ENCODE results near the gene ARNT2.
A peak's percentile ranks its signal among the peaks of the same experiment; 100 is the strongest.

ARNT2 gene

GRCh38 chr15:80444680-80445251 is 40.6 kb downstream of the ARNT2 start:
- DNase-seq = no peak

GRCh38 chr15:80445300-80446041 is 41.3 kb downstream of the ARNT2 start:
- no peak for DNase-seq

DNA sequence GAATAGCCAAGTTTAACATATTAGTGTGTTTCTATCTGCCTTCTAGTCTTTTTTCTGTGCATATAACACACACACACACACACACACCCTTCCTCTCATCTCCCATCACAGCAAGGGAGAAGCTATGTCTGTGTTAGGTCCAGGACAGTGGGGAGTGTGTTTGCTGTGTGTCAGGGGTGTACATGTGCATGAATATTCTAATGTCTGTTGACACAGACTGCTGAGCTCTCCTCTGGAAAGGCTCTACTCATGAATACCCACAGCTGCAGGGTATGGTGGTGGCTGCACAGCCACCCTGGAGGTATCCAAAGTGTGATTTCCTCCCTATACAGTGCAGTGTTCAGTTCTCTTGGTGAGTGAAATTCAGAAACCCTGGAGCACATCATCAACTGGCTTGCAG is 42.9 kb downstream of the ARNT2 start:
- no peak for DNase-seq

DNA sequence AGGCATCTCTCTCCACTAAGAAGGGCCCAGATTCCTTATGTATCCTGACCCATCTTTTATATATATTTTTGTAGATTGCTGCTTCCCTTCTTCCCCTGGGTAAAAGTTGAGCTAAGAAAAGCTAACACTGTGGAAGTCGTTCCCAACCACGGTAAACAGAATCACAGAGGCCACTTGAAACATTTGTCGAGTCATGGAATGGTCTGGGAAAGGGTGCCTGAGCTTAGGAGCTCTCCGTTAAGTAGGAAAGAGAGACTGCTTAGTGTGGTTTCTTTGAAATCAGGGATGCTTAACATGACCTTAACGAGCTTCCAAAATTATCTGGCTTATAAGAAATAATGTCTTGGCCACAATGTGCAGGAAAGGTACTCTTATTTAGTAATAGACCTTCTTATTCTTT is 45.6 kb downstream of the ARNT2 start:
- no peak for DNase-seq

- DNase-seq = no peak
These were observed 46.7 kb downstream of the ARNT2 start for GRCh38 chr15:80450811-80451321.

- no peak for DNase-seq
These were observed 48.0 kb downstream of the ARNT2 start for GRCh38 chr15:80452166-80452565.

- no peak for DNase-seq
These were observed 51.0 kb downstream of the ARNT2 start for GRCh38 chr15:80455051-80455648.

DNA sequence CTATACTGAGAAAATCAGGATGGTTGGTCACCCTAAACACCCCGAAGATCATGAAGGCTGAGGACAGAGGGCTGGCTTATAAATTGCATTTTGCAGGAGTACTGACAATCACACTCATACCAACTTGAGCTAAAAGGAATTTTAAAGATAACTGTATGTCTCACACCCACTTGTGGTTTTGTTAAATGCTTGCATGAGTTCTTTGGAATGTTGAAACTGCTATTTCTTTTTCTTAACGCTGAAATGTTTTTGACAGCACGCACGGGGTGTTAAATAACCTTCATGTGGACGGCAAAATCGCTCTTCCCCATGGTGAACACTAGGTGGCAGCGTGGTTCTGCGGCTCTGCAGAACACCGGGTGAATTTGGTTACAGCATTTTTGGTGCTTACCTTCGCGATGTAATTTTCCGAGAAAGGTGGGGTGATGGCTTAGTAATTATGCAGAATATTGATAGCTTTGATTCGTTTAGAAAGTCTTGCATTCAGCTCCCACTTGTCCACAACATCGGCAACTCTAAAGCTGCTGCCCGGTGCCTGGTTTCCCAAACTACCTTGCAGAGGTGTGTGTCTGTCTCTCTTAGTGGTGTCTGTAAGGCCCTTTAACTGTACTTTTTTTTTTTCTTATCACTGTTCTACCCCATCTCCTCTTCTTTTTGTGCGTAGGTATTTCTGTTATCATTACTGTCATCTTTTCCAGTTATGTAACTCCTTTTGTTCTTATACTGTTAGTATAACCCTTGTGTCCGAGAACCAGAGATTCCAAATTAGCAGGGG is 51.7 kb downstream of the ARNT2 start:
- peak; percentile 47 to 62 for DNase-seq

DNA sequence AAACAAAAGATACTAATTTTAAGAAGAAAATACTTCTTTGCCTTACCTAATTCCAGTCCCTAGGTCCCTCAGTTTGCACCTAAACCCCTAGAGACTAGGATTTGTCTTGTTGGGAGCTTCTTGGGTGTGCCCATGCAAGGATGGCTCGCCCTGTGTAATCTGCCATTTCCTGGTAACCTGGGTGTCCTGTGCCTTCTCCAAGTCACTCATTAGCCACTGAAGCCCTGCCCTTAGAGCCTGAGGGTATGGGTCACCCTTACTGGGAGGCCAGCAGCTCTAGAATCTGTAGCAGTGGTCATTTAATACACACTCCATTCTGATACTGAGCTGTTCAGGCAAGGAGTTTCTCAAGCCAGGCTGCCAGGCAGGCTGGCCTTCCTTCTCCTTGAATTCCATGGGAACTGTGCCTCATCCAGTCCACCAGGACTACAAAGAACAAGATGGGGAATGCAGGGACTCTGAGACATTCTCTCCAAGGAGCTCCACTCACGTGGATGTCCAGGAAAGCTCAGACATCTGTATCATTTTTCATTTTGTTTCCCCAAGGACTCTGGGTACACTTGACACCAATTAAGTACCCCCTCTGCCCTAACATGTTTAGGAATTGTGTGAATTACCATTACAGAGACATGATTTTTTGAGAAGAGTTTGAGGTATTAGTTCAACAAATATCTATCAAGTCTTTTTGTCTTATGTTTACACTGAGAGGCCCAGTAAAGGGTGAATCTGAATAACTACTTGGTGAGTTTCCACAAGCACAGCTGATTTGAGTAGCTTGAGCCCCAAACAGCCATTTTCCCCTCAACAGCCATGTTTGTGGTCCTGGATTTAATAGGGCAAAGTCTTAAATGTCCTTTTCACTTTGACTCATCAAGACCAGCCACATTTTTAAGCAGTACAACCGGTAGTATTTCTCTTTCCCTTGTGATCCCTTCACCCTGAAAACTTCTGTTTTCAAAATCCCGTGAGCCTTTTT is 52.6 kb downstream of the ARNT2 start:
- no peak for DNase-seq

GRCh38 chr15:80457896-80458295 is 53.7 kb downstream of the ARNT2 start:
- no peak for DNase-seq

DNA sequence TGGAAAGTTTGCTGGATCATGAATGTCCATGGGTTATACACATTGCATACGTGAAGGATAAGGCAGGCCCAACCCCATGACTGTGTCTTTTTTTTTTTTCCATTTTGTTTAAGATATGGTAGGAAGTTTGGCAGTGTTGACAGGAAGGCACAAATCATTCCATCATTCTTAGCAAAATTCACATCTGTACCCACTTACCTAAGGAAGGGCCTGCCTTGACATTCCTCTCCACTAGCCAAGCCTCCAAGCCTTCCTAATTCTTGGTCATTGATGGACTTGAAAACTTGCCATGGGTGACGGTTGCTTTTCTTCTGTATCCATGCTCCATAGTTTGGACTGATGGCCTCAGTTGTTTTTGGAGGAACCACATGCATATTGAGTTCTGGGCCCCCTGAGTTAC is 54.4 kb downstream of the ARNT2 start:
- no peak for DNase-seq

GRCh38 chr15:80459380-80459779 is 55.2 kb downstream of the ARNT2 start:
- DNase-seq = no peak

GRCh38 chr15:80459818-80460217 is 55.6 kb downstream of the ARNT2 start:
- no peak for DNase-seq

GRCh38 chr15:80461356-80462095 is 57.3 kb downstream of the ARNT2 start:
- no peak for DNase-seq

DNA sequence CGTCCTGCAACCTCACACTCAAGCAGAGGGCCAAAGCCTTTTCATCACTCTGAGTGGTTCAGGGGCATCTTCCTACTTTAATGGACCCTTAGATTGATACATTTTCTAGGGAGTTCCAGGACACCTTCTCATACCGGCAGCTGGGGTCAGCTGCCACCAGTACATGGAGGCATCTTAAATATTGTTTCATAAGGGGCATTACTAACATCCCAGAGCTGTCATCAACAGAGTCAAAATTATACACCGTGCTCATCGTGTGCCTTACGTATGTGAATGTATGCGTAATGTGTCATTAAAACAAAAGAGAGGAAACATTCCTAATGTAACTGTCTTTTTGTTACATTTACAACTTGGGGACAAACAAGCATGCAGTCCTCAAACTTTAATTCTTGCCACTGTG is 57.9 kb downstream of the ARNT2 start:
- no peak for DNase-seq

DNA sequence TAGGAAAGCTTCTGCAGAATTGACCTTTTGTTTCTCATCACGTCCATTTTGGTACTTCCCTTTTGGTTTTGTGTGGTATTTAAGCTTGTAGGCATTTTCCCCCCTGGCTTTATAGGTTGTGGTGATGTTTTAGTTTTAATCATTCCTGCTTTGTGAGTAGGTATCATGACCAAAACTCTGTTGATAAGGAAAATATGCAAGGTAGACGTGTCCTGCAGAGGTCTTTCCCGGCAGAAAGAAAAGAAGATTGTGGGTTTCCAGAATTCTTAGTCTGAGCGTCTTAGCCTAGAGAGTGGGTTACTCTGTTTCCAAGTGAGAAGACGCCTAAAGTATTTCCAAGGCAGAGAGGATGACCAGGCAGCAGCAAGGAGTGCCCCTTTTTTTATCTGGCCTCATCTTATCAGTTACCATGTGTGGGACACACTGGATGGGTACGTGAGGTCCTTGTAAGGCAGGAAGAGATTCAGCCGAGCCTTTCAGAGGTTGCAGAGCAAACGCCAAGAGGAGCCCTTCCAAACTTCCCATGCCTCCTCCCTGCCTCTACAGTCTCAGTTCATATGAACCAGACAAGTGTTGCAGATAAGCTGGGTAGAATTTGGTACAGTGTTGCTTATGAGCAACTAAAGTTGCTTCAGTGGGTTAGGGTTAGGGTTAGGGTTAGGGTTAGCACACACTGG is 58.8 kb downstream of the ARNT2 start:
- DNase-seq = no peak

DNA sequence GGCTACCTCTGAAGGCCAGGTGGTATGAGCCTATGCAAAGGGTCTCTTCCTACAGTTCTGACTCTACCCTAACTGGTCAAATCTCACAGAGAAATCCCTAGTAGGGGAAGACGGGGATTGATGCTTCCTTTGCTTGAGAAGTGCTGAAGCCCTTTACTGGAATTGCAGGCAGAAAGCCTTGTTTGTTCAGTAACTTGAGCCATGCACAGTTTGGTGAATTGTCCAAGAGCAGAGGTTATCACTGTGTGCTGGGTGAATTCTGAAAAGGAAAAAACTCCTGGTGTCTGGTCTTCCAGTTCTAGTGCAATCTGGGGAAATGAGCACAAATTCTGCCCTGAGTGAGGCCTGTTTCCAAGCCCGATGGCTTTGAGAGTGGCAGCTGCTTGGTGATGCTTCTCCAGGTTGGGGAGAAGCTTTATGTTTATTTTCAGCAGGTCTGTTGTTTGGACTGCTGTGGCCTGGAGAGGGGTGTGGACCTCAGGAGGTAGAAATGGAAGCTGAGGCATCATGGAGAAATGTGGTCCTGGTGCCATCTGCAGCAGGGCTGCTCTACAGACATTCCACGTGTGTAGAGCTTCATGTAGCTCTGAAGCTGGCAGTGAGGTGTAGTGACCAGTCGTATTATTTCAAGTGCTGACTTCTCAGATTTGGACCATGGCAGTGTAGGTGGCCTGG is 60.9 kb downstream of the ARNT2 start:
- DNase-seq = no peak

DNA sequence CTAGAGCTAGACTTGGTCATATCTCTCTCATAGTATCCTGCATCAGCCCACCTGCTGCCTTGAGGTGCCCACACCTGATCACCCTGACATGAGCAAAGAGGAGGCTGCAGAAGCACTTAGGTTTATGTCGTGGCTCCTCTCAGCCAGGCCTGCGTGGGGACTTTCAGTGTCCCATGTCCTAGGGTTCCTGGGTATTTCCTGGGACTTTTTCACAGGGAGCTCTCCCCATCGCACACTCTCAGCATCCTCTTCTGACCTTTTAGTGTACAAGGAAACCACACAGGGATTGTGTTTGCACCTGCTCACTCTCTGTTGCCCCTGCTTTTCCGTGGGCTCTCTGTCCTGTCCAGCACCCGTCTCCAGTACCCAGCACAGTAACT is 61.4 kb downstream of the ARNT2 start:
- no peak for DNase-seq

DNA sequence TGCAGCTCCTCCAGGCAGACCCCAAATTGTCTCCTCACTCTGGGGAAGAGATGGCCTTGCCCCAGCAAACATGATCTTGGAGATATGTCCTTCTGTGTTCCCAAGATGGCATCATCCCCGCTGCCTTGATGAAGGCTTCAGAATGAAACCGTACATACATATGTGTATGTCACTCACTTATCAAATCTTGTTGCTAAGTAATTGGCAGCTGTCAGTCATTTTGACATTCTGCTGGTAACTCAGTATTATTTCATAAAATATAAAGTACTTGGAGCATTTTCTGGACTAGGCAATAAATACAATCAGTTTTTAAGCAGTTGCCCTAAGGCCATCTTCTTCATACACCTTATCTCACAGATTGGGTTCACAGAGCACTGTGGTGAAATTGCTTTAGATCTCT is 62.4 kb downstream of the ARNT2 start:
- no peak for DNase-seq

DNA sequence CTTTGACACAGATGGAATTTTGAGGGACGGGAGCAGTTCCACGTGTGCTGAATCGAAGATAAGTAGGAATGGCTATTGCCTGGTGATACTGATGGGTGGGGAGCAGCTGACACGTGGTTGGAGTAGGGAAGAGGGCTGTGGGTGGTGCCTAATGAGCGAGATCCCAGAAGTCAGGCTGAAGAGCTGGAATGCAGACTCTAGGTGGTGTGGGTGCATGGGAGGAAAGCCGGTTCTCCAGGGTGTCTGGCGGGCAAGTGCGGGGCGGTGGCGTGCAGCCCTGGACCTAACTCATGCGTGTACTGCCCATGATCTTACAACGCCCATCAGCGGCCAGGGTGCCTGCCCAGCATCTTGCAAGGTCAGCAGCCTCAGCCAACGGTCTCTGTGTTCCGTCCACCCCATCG is 63.1 kb downstream of the ARNT2 start:
- DNase-seq = no peak

All from CD4-positive, alpha-beta T cell treated with Interferon alpha-2 for 1 hour (primary cell).